OCI-LY1 (cell line): ENCODE results near the gene MCU.

ENCODE experiments used
- H2AFZ ChIP-seq: fragments of 200-600 bp; sonication (generic), shearing (Covaris generic); 2 replicates; pipeline ENCODE4 v1.6.0; 2014; ENCODE audit warnings: antibody characterized with exemption, mild to moderate bottlenecking, low read length
- H3F3A ChIP-seq: fragments of 200-600 bp; sonication (generic), shearing (Covaris generic); 2 replicates; pipeline ENCODE4 v1.6.0; 2014; ENCODE audit warnings: mild to moderate bottlenecking, antibody characterized with exemption, low read length, moderate library complexity; ENCODE audit not compliant: insufficient read depth
- H3K27ac ChIP-seq: fragments of 200-600 bp; sonication (generic); 2 replicates; pipeline ENCODE4 v1.5.1; 2014; ENCODE audit warnings: low read length, mixed run types, mild to moderate bottlenecking, low read depth; ENCODE audit not compliant: poor library complexity, severe bottlenecking
- H3K27me3 ChIP-seq: fragments of 200-600 bp; sonication (generic); 2 replicates; pipeline ENCODE4 v1.6.0; 2014; ENCODE audit warnings: antibody characterized with exemption, mild to moderate bottlenecking, low read length, moderate library complexity; ENCODE audit not compliant: insufficient read depth
- H3K36me3 ChIP-seq: fragments of 200-600 bp; sonication (generic); 2 replicates; pipeline ENCODE4 v1.6.1; 2014; ENCODE audit warnings: mild to moderate bottlenecking, antibody characterized with exemption, low read length, moderate library complexity, mixed read lengths; ENCODE audit not compliant: insufficient read depth
- H3K4me1 ChIP-seq: fragments of 200-600 bp; sonication (generic); 2 replicates; pipeline ENCODE4 v1.5.1; 2014; ENCODE audit warnings: mild to moderate bottlenecking, low read length, moderate library complexity; ENCODE audit not compliant: insufficient read depth, severe bottlenecking
- H3K4me2 ChIP-seq: fragments of 200-600 bp; sonication (generic), shearing (Covaris generic); 2 replicates; pipeline ENCODE4 v1.6.1; 2014; ENCODE audit warnings: low read length
- H3K4me3 ChIP-seq: fragments of 200-600 bp; sonication (generic); 2 replicates; pipeline ENCODE4 v1.5.1; 2014; ENCODE audit warnings: low read length, low read depth, mild to moderate bottlenecking, mixed read lengths; ENCODE audit not compliant: poor library complexity, severe bottlenecking
- H3K79me2 ChIP-seq: fragments of 200-600 bp; shearing (Covaris generic); 2 replicates; pipeline ENCODE4 v1.6.1; 2016; ENCODE audit warnings: mixed run types, low read length, mixed read lengths; ENCODE audit not compliant: insufficient read depth
- H3K9ac ChIP-seq: fragments of 200-600 bp; sonication (generic), shearing (Covaris generic); 2 replicates; pipeline ENCODE4 v1.6.1; 2014; ENCODE audit warnings: mild to moderate bottlenecking, low read length, mixed read lengths
- H3K9me2 ChIP-seq: fragments of 200-600 bp; sonication (generic), shearing (Covaris generic); 2 replicates; pipeline ENCODE4 v1.6.1; 2014; ENCODE audit warnings: low read depth, mild to moderate bottlenecking, low read length, mixed read lengths
- H3K9me3 ChIP-seq: fragments of 200-600 bp; shearing (Covaris generic); 2 replicates; pipeline ENCODE4 v1.6.1; 2014; ENCODE audit warnings: low read length, mixed read lengths
- H4K20me1 ChIP-seq: fragments of 200-600 bp; sonication (generic), shearing (Covaris generic); 2 replicates; pipeline ENCODE4 v1.6.0; 2016; ENCODE audit warnings: mild to moderate bottlenecking, low read length; ENCODE audit not compliant: insufficient read depth
- EZH2 ChIP-seq: fragments of 200-600 bp; sonication (generic), shearing (Covaris generic); IDR thresholded peaks from 2 replicates; pipeline ENCODE4 v1.8.0; 2017; ENCODE audit warnings: borderline replicate concordance, mixed run types, mild to moderate bottlenecking, antibody characterized with exemption, low read length, moderate library complexity, mixed read lengths
- TF ChIP-seq, protein P1 (sequence below): fragments of 200-600 bp; sonication (generic), shearing (Covaris generic); IDR thresholded peaks from 2 replicates; pipeline ENCODE4 v1.5.1; 2017; ENCODE audit warnings: mild to moderate bottlenecking, antibody characterized with exemption, low read length, moderate library complexity, mixed read lengths

Gene MCU

DNA sequence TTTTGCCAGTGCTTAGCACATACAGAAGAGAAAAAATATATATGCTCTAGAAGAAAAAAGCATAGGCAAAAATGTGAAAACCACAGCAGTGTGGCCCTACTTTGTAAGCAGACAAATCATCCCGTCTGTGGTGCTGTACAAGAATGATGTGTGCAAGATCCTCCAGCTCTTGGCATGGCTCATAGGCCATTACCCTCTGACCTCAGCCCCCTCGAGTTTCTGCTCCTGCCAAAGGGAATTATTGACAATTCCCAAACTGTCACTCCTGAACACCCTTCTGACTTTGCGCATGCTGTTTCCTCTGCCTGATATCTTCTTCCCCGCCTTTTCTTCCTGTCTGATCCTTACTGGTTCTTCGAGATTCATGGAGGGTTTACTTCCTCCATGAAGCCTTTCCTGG lies 235.5 kb downstream of the MCU start:
- no peak overlapping the region for H3K4me2 ChIP-seq
- H4K20me1 ChIP-seq = no peaks in the 10 kb centered on the region
- no peak overlapping the region for H3K9ac ChIP-seq
- peaks cover 4% of the 10 kb centered on the region; the same call in 1 of the 2 replicates for H3K27me3 ChIP-seq
- H3K36me3 ChIP-seq = no peaks in the 10 kb centered on the region
- H3F3A ChIP-seq = no peaks in the 10 kb centered on the region
- no peaks in the 10 kb centered on the region for H3K9me3 ChIP-seq
- no peaks in the 10 kb centered on the region for H3K9me2 ChIP-seq
- H3K4me1 ChIP-seq = no peaks in the 10 kb centered on the region
- H3K27ac ChIP-seq = no peak overlapping the region
- no peak overlapping the region for H2AFZ ChIP-seq
- no peak overlapping the region for H3K4me3 ChIP-seq
- no peaks in the 10 kb centered on the region for H3K79me2 ChIP-seq
- TF ChIP-seq EZH2 = no peak
- TF ChIP-seq, protein P1, sequence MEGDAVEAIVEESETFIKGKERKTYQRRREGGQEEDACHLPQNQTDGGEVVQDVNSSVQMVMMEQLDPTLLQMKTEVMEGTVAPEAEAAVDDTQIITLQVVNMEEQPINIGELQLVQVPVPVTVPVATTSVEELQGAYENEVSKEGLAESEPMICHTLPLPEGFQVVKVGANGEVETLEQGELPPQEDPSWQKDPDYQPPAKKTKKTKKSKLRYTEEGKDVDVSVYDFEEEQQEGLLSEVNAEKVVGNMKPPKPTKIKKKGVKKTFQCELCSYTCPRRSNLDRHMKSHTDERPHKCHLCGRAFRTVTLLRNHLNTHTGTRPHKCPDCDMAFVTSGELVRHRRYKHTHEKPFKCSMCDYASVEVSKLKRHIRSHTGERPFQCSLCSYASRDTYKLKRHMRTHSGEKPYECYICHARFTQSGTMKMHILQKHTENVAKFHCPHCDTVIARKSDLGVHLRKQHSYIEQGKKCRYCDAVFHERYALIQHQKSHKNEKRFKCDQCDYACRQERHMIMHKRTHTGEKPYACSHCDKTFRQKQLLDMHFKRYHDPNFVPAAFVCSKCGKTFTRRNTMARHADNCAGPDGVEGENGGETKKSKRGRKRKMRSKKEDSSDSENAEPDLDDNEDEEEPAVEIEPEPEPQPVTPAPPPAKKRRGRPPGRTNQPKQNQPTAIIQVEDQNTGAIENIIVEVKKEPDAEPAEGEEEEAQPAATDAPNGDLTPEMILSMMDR = no peak

DNA sequence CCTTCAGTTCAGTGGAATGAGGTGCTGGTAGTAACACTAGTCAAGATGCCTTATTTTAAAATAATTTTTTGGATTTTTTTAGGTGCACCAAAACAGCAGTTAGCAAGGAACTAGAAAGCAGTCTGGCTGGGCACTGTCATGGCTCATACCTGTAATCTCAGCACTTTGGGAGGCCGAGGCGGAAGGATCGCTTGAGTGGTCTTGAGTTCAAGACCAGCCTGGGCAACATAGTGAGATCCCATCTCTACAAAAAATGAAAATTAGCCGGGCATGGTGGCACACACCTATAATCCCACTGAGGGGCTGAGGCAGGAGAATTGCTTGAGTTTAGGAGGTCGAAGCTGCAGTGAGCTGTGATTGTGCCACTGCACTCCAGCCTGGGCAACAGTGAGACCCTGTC lies 236.9 kb downstream of the MCU start:
- Histone ChIP-seq H3K36me3 (no peaks in the 10 kb centered on the region), H3K27me3 (no peaks in the 10 kb centered on the region; the same call in 1 of the 2 replicates), H4K20me1 (no peaks in the 10 kb centered on the region), H2AFZ (no peak overlapping the region), H3K4me3 (no peak overlapping the region), H3K27ac (no peak overlapping the region), H3K79me2 (no peaks in the 10 kb centered on the region), H3K9me3 (no peaks in the 10 kb centered on the region), H3K9me2 (no peaks in the 10 kb centered on the region), H3K4me2 (no peak overlapping the region), H3F3A (no peaks in the 10 kb centered on the region), H3K4me1 (no peaks in the 10 kb centered on the region), H3K9ac (no peak overlapping the region)
- TF ChIP-seq, protein P1 = no peak
- TF ChIP-seq EZH2 = no peak

DNA sequence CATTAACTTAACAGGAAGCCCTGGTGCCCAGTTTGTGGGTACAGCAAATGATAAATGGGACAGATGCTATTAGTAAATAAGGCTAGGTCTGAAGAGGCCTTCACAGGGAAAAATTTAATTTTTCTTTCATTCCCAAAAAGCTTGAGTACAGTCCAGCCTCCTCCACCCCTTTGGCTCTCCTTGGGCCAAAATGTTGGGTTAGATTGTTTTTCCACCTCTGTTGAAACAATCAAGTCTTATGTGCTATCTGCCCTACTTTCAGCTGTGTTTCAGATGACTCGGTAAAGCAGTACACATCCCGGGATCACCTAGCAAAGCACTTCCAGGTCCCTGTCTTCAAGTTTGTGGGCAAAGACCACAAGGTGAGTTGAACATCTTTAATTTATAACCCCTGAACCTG lies 238.3 kb downstream of the MCU start:
- Histone ChIP-seq H3F3A (no peaks in the 10 kb centered on the region), H3K27ac (no peak overlapping the region), H3K36me3 (no peaks in the 10 kb centered on the region), H3K9me3 (no peaks in the 10 kb centered on the region), H2AFZ (no peak overlapping the region), H3K27me3 (no peaks in the 10 kb centered on the region; the same call in 1 of the 2 replicates), H3K4me1 (no peaks in the 10 kb centered on the region), H3K9ac (no peak overlapping the region), H4K20me1 (no peaks in the 10 kb centered on the region), H3K9me2 (no peaks in the 10 kb centered on the region), H3K79me2 (no peaks in the 10 kb centered on the region), H3K4me2 (no peak overlapping the region), H3K4me3 (no peak overlapping the region)
- TF ChIP-seq, protein P1 = no peak
- TF ChIP-seq EZH2 = no peak
